Tibial artery (tissue), 4 donors: ENCODE measurements around the gene SYNM.
A peak's percentile ranks its signal among the peaks of the same experiment; 100 is the strongest.

Experiments used
- DNase-seq, 2 donors: peaks; one replicate each; pipeline ENCODE4 v3.0.0-alpha.2; 2019
- H3K27ac ChIP-seq, 2 donors: fragments of 200-600 bp; sonication (generic) in 1 of 2; 1 replicate in 1 of 2; 2 replicates in 1 of 2; pipeline ENCODE4 v1.5.1; 2018 to 2019; ENCODE audit warnings: mild to moderate bottlenecking in 1 of 2
- H3K27me3 ChIP-seq, 2 donors: fragments of 200-600 bp; sonication (generic) in 1 of 2; one replicate each; pipeline versions ENCODE4 v1.5.1 to v1.6.0; 2016 to 2019
- H3K36me3 ChIP-seq, 3 donors: fragments of 200-600 bp; sonication (generic) in 2 of 3; one replicate each; pipeline ENCODE4 v1.5.1; 2016 to 2019; ENCODE audit warnings: mild to moderate bottlenecking in 2 of 3
- H3K4me1 ChIP-seq, 4 donors: fragments of 200-600 bp; sonication (generic) in 2 of 4; 1 replicate in 3 of 4; 2 replicates in 1 of 4; pipeline ENCODE4 v1.5.1; 2016 to 2019
- H3K4me3 ChIP-seq, 2 donors: fragments of 200-600 bp; sonication (generic) in 1 of 2; 1 replicate in 1 of 2; 2 replicates in 1 of 2; pipeline ENCODE4 v1.5.1; 2018 to 2019; ENCODE audit warnings: mild to moderate bottlenecking in 2 of 2
- H3K9me3 ChIP-seq, 3 donors: fragments of 200-600 bp; sonication (generic) in 1 of 3; one replicate each; pipeline ENCODE4 v1.5.1; 2016 to 2019
- intact Hi-C: fragments of 100-400 bp; cut with DNase I; formaldehyde crosslinking; loops from one replicate; pipeline ENCODE4 v1.15.0; 2023; ENCODE audit warnings: low total_unique reads
- TF ChIP-seq, protein P1 (sequence below), 2 experiments: fragments of 200-600 bp in 1 of 2; fragments of 450-650 bp in 1 of 2; IDR thresholded peaks; one replicate each; pipeline ENCODE4 v1.5.1; 2017 to 2019; ENCODE audit warnings: antibody characterized with exemption in 2 of 2, mild to moderate bottlenecking in 1 of 2, moderate library complexity in 1 of 2

Gene SYNM

GRCh38 chr15:99169769-99170311, 65.0 kb downstream of the SYNM start:
- peaks cover 0 to 77% (median 45%) of the 10 kb centered on the region in 4 donors for H3K4me1 ChIP-seq

DNA sequence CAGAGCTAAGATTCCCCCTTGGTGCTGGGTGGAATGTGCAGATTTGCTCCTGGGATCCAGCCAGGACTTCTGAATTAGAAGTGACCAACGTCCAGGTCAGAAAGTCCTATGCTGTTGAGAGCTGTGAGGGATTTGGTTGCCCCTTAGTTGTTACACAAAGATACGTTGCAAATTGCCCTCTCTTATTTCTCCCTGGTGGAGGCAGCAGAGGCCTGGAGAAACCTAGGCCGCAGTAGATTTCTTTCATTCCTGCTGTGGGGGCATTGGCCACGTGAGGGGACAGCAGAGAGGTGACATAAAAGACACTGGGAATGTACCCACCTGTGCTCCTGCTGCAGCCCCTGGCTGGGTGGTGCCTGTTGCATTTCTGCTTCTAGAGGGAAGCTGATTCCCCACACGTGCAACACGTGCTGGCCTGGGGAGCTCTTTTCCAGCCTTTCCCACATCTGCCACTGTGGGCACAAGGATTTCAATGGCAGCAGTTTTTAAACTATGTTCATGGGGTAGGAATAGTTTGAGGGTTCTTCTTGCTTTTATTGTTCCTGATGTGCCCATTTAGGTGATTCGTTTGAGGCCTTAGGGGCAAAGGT, 65.7 kb downstream of the SYNM start:
- Histone ChIP-seq H3K4me3 (no peak overlapping the region), H3K27me3 (no peaks in the 10 kb centered on the region), H3K36me3 (peaks cover 0 to 4% (median 0%) of the 10 kb centered on the region in 3 donors), H3K27ac (peak overlapping the region; percentile 92 to 98), H3K4me1 (peaks cover 0 to 84% (median 52%) of the 10 kb centered on the region in 4 donors), H3K9me3 (no peaks in the 10 kb centered on the region)
- intact Hi-C loops, result no loop called here
- no peak for DNase-seq
- TF ChIP-seq, protein P1, sequence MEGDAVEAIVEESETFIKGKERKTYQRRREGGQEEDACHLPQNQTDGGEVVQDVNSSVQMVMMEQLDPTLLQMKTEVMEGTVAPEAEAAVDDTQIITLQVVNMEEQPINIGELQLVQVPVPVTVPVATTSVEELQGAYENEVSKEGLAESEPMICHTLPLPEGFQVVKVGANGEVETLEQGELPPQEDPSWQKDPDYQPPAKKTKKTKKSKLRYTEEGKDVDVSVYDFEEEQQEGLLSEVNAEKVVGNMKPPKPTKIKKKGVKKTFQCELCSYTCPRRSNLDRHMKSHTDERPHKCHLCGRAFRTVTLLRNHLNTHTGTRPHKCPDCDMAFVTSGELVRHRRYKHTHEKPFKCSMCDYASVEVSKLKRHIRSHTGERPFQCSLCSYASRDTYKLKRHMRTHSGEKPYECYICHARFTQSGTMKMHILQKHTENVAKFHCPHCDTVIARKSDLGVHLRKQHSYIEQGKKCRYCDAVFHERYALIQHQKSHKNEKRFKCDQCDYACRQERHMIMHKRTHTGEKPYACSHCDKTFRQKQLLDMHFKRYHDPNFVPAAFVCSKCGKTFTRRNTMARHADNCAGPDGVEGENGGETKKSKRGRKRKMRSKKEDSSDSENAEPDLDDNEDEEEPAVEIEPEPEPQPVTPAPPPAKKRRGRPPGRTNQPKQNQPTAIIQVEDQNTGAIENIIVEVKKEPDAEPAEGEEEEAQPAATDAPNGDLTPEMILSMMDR (IDR thresholded peaks at IDR 0.05), result peak; percentile 32 to 34

More at GRCh38 chr15:99169769-99170311, 65.0 kb downstream of the SYNM start:
- TF ChIP-seq, protein P1 (IDR thresholded peaks at IDR 0.05), result no peak
- H3K36me3 ChIP-seq, result peaks cover 0 to 4% (median 0%) of the 10 kb centered on the region in 3 donors
- H3K4me3 ChIP-seq, result no peak overlapping the region
- intact Hi-C loops, result loop anchor here (5.0 kb wide), 2 partner anchors 48 to 63 kb away; partner anchors contain the start of gene SYNM
- peak overlapping the region; percentile 92 to 98 for H3K27ac ChIP-seq
- peak; percentile 61 to 91 for DNase-seq
- H3K9me3 ChIP-seq, result no peaks in the 10 kb centered on the region
- H3K27me3 ChIP-seq, result no peaks in the 10 kb centered on the region

DNA sequence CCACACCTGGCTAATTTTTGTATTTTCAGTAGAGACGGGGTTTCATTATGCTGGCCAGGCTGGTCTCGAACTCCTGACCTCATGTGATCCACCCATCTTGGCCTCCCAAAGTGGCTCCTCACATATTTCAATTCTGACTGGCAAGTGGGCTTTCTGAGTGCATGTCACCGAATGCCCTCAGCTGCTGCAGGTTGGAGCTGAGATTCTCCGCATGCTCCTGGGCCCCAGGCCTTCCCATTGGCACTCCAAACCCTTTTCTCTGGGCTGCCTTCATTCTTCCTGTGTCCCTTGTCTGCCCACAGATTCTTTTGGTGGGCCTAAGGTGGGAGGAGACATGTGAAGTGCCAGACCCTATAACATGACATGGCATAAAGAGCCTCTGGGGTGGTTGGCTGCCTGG, 67.3 kb downstream of the SYNM start:
- Histone ChIP-seq H3K27me3 (no peaks in the 10 kb centered on the region), H3K27ac (peak overlapping the region; percentile 92 to 98), H3K4me3 (no peak overlapping the region), H3K9me3 (no peaks in the 10 kb centered on the region), H3K36me3 (no peaks in the 10 kb centered on the region), H3K4me1 (peaks cover 0 to 81% (median 48%) of the 10 kb centered on the region in 4 donors)
- intact Hi-C loops, result no loop called here
- DNase-seq, result no peak
- TF ChIP-seq, protein P1 (IDR thresholded peaks at IDR 0.05), result no peak

- intact Hi-C loops, result no loop called here
- no peaks in the 10 kb centered on the region for H3K9me3 ChIP-seq
- TF ChIP-seq, protein P1 (IDR thresholded peaks at IDR 0.05), result no peak
- no peak overlapping the region for H3K4me3 ChIP-seq
- no peaks in the 10 kb centered on the region for H3K27me3 ChIP-seq
- peaks cover 0 to 72% (median 42%) of the 10 kb centered on the region in 4 donors for H3K4me1 ChIP-seq
- H3K27ac ChIP-seq, result peak overlapping the region; percentile 92 to 98
- DNase-seq, result no peak
- H3K36me3 ChIP-seq, result no peaks in the 10 kb centered on the region
These were observed 68.1 kb downstream of the SYNM start for GRCh38 chr15:99172989-99173388.

DNA sequence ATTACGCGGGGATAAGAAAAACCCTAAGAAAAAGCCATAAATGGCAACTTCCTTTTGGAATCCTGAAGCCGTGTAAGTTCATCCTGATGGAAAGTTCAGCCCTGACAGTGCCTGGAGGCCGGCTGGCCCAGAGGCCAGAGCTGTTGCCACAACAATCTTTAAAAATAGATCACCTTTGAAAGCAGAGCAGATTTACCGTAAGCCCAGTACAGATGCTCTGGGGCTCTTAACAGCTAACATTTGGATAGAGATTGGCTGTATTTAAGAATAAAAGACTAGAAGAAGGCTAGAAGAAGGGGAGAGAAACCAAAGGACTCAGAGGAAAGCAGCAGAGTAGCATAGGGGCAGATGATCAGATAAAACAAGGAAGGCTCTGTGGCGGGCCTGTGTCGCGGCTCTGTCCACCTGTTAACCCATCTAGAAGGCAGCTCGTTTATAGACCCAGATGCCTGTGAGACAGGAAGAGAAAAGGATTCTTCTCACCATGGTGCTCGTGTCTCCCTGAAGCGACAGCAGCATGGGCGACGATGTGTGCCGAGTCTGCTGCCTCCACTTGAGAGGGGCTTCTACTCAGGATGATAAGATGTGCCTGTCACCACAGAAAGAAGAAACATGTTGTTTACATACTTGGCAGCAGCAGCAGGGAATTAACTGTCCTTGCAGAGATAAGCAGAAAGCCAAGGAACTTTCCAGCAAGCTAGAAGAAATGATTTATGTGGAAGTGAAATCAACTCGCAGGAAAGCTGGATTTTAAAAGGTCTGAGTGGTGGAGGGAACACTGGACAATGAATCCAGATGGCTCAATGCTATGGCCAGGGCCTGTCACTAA, 69.9 kb downstream of the SYNM start:
- Histone ChIP-seq H3K27me3 (no peaks in the 10 kb centered on the region), H3K4me3 (no peak overlapping the region), H3K36me3 (no peaks in the 10 kb centered on the region), H3K27ac (peak overlapping the region; percentile 92 to 98), H3K9me3 (no peaks in the 10 kb centered on the region), H3K4me1 (peaks cover 0 to 58% (median 29%) of the 10 kb centered on the region in 4 donors)
- no peak for DNase-seq
- intact Hi-C loops, result no loop called here
- TF ChIP-seq, protein P1 (IDR thresholded peaks at IDR 0.05), result no peak
